Kidney (tissue), 14 donors: Measurements from ENCODE around the gene FAU. TPM values are rescaled to one million over a fixed set of nuclear protein-coding genes. Genes with fewer than 3 reads are reported as not detected.

Experiments used
- DNase-seq, 5 donors: peaks; one replicate each; pipeline ENCODE4 v3.0.0-alpha.2; 2013 to 2020
- FAIRE-seq: peaks from 2 replicates; lab custom pipeline; 2012; peaks lifted over from hg19 to GRCh38; lab: Jason Lieb, UNC
- H3K27ac ChIP-seq, 2 donors: one replicate each; pipeline ENCODE4 v1.7.0; 2013; ENCODE audit warnings: low read depth in 2 of 2, low read length in 2 of 2, inconsistent platforms in 1 of 2
- H3K27me3 ChIP-seq: one replicate; pipeline ENCODE4 v1.7.1; 2013; ENCODE audit warnings: low read length, inconsistent platforms; ENCODE audit not compliant: control insufficient read depth, insufficient read depth
- H3K36me3 ChIP-seq, 3 donors: one replicate each; pipeline versions ENCODE4 v1.7.0 to v1.7.1; 2013; ENCODE audit warnings: low read length in 3 of 3, control low read depth in 1 of 3, inconsistent platforms in 1 of 3; ENCODE audit not compliant: insufficient read depth in 3 of 3, control insufficient read depth in 2 of 3
- H3K4me1 ChIP-seq, 3 donors: one replicate each; pipeline versions ENCODE4 v1.7.0 to v1.7.1; 2013; ENCODE audit warnings: low read length in 3 of 3, inconsistent platforms in 1 of 3, low read depth in 1 of 3; ENCODE audit not compliant: control insufficient read depth in 2 of 3, insufficient read depth in 2 of 3
- H3K4me3 ChIP-seq, 3 donors: one replicate each; pipeline versions ENCODE4 v1.7.0 to v1.8.1; 2013; ENCODE audit warnings: low read length in 3 of 3, control low read depth in 1 of 3, inconsistent platforms in 1 of 3
- H3K9ac ChIP-seq, 3 donors: one replicate each; pipeline versions ENCODE4 v1.7.0 to v1.7.1; 2013; ENCODE audit warnings: low read length in 3 of 3, control low read depth in 1 of 3, inconsistent platforms in 1 of 3
- H3K9me3 ChIP-seq, 3 donors: one replicate each; pipeline versions ENCODE4 v1.7.0 to v1.7.1; 2013; ENCODE audit warnings: low read length in 3 of 3, control low read depth in 1 of 3, inconsistent platforms in 1 of 3; ENCODE audit not compliant: control insufficient read depth in 2 of 3, insufficient read depth in 1 of 3
- CTCF ChIP-seq: IDR thresholded peaks from 3 replicates; pipeline ENCODE4 v1.5.1; 2012; ENCODE audit warnings: mild to moderate bottlenecking, moderate library complexity, borderline replicate concordance; ENCODE audit not compliant: insufficient read depth; ENCODE audit errors: extremely low read depth
- intact Hi-C: fragments of 100-400 bp; cut with DNase I; formaldehyde crosslinking; loops from one replicate; pipeline ENCODE4 v1.11.1; 2022
- polyA plus RNA-seq: library from polyadenylated mRNA; stranded (reverse); fragments of 350-450 nt; fragmentation: Illumina TruSeq; extraction: RNeasy Lipid Tissue Mini Kit (QIAGEN cat#74804); gene quantifications from one replicate; pipeline ENCODE4 v1.2.3, GENCODE V29; 2014; ENCODE audit warnings: low read depth, low replicate concordance; ENCODE audit not compliant: insufficient read depth
- total RNA-seq: library from RNA; stranded (reverse); fragmentation: NEBNext Ultra II Directional; extraction: Animal tissue kit (Norgen Biotek cat#: 25700); gene quantifications from one replicate; pipeline ENCODE4 v1.2.1, GENCODE V29; 2021
- donor health status: control.
- donor health status: control.
- donor health status: control.
- donor health status: control.
- donor health status: control.
- donor health status: DM: yes; HTN: yes; CAD: no.
- donor health status: Normal renal cell carcinoma (clear cell type).

Gene FAU
- total and polyA plus RNA-seq, 2 donors from 2014 or later = 794 to 927 TPM

- TF ChIP-seq CTCF = no peak
- H3K27me3 ChIP-seq = no peaks in the 10 kb centered on the region
- H3K4me1 ChIP-seq = peaks cover 2 to 13% (median 11%) of the 10 kb centered on the region in 3 donors
- DNase-seq (peak in 2 of 5 donors; percentile 5 to 12), FAIRE-seq (no peak)
- H3K9ac ChIP-seq = no peak overlapping the region
- H3K36me3 ChIP-seq = peaks cover 7 to 62% (median 28%) of the 10 kb centered on the region in 3 donors
- no peaks in the 10 kb centered on the region for H3K9me3 ChIP-seq
- H3K27ac ChIP-seq = no peak overlapping the region
- H3K4me3 ChIP-seq = no peak overlapping the region
- intact Hi-C loops = no loop called here
Measured at GRCh38 chr11:65124480-65125196, 2.7 kb upstream of the FAU start.

GRCh38 chr11:65121447-65121864, 478 bp downstream of the FAU start:
- H3K4me3 ChIP-seq = peak overlapping the region; percentile 93 to 99 (median 98)
- H3K4me1 ChIP-seq = peaks cover 2 to 15% (median 11%) of the 10 kb centered on the region in 3 donors
- no peaks in the 10 kb centered on the region for H3K27me3 ChIP-seq
- H3K36me3 ChIP-seq = peaks cover 2 to 37% (median 19%) of the 10 kb centered on the region in 3 donors
- FAIRE-seq (no peak), DNase-seq (peak in 4 of 5 donors; percentile 4 to 70 (median 42))
- no peaks in the 10 kb centered on the region for H3K9me3 ChIP-seq
- intact Hi-C loops = no loop called here
- TF ChIP-seq CTCF = no peak
- peak overlapping the region; percentile 97 to 99 (median 99) for H3K9ac ChIP-seq
- H3K27ac ChIP-seq = peak overlapping the region; percentile 90 to 96

- Histone ChIP-seq H3K4me1 (peaks cover 2 to 21% (median 16%) of the 10 kb centered on the region in 3 donors), H3K4me3 (peak overlapping the region; percentile 93 to 99 (median 98)), H3K9ac (peak overlapping the region; percentile 97 to 99 (median 99)), H3K36me3 (peaks cover 2 to 37% (median 19%) of the 10 kb centered on the region in 3 donors), H3K9me3 (no peaks in the 10 kb centered on the region), H3K27ac (no peak overlapping the region), H3K27me3 (no peaks in the 10 kb centered on the region)
- FAIRE-seq (no peak), DNase-seq (peak in 1 of 5 donors; percentile 15)
- intact Hi-C loops = no loop called here
- no peak for TF ChIP-seq CTCF
Measured at GRCh38 chr11:65120831-65121230, 1.1 kb downstream of the FAU start.
